GM19043 (cell line): Measurements from ENCODE around the gene HRH3.

Source experiments
- ATAC-seq: cut with Tn5 transposase; IDR thresholded peaks from one replicate; pipeline ENCODE4 v1.9.1; 2021; ENCODE audit warnings: low read depth; ENCODE audit not compliant: unreplicated experiment

The HRH3 gene

GRCh38 chr20:62244644-62245108 is 24.6 kb upstream of the HRH3 start:
- no peak for ATAC-seq

GRCh38 chr20:62243906-62244515 is 23.9 kb upstream of the HRH3 start:
- ATAC-seq: no peak

- ATAC-seq: no peak
Measured at GRCh38 chr20:62243106-62243505, 23.0 kb upstream of the HRH3 start.

GRCh38 chr20:62242176-62242575 is 22.1 kb upstream of the HRH3 start:
- no peak for ATAC-seq

- no peak for ATAC-seq
Measured at GRCh38 chr20:62241506-62241905, 21.4 kb upstream of the HRH3 start.

GRCh38 chr20:62240020-62240685 is 20.1 kb upstream of the HRH3 start:
- no peak for ATAC-seq

GRCh38 chr20:62239278-62239879 is 19.3 kb upstream of the HRH3 start:
- no peak for ATAC-seq

- no peak for ATAC-seq
Measured at GRCh38 chr20:62238569-62239277, 18.6 kb upstream of the HRH3 start.

- ATAC-seq: peak; percentile 98
Measured at GRCh38 chr20:62237801-62238568, 17.9 kb upstream of the HRH3 start, which contains the start of gene OSBPL2. Gene OSBPL2 (plus strand): TSS chr20:62238521. CDS start chr20:62256185, 17,664 bp downstream.

GRCh38 chr20:62237514-62237800 is 17.4 kb upstream of the HRH3 start:
- no peak for ATAC-seq

- no peak for ATAC-seq
Measured at GRCh38 chr20:62236766-62237513, 16.9 kb upstream of the HRH3 start.

- no peak for ATAC-seq
Measured at GRCh38 chr20:62236200-62236599, 16.1 kb upstream of the HRH3 start.

GRCh38 chr20:62235777-62236157 is 15.7 kb upstream of the HRH3 start:
- ATAC-seq: no peak

GRCh38 chr20:62235001-62235776 is 15.1 kb upstream of the HRH3 start:
- ATAC-seq: no peak

- ATAC-seq: no peak
Measured at GRCh38 chr20:62234339-62234738, 14.3 kb upstream of the HRH3 start.

GRCh38 chr20:62233684-62234083 is 13.6 kb upstream of the HRH3 start:
- ATAC-seq: no peak

- no peak for ATAC-seq
Measured at GRCh38 chr20:62232770-62233645, 12.9 kb upstream of the HRH3 start.

GRCh38 chr20:62232194-62232593 is 12.1 kb upstream of the HRH3 start:
- no peak for ATAC-seq
